ENCODE measurements around the gene CCDC87. TPM values are rescaled to one million over a fixed set of nuclear protein-coding genes. Genes with fewer than 3 reads are reported as not detected.

The CCDC87 gene
- total RNA-seq, 1 experiment from 2014 or later: 1.1 TPM

GRCh38 chr11:66625041-66625751 lies 32.3 kb upstream of the CCDC87 start:
- Histone ChIP-seq H3K56ac (ENCODE audit: insufficient read length, low read depth, low read length) (no peak overlapping the region), H2BK15ac (ENCODE audit: low read depth, low read length) (no peak overlapping the region), H2BK12ac (ENCODE audit: insufficient read length, low read depth, low read length) (no peak overlapping the region), H3K79me1 (ENCODE audit: insufficient read depth, low read depth, low read length, poor library complexity, severe bottlenecking) (peaks cover 12% of the 10 kb centered on the region), H3T11ph (ENCODE audit: low read length) (no peak overlapping the region), H2BK120ac (ENCODE audit: low read depth, low read length, poor library complexity, severe bottlenecking) (no peak overlapping the region), H2AK5ac (ENCODE audit: insufficient read length, low read length) (no peak overlapping the region), H3K79me2 (ENCODE audit: insufficient read depth, low read length) (peaks cover 72% of the 10 kb centered on the region; the same call in 1 of the 2 replicates), H4K20me1 (ENCODE audit: control insufficient read depth, insufficient read depth, insufficient read length) (peaks cover 4% of the 10 kb centered on the region), H3K23me2 (ENCODE audit: insufficient read length, low read depth, low read length, poor library complexity, severe bottlenecking) (no peaks in the 10 kb centered on the region), H4K91ac (ENCODE audit: insufficient read length, low read depth, low read length) (no peak overlapping the region), H3K4me1 (ENCODE audit: insufficient read depth, low read length) (no peaks in the 10 kb centered on the region), H3K9me3 (ENCODE audit: control insufficient read depth, low read depth, low read length) (no peaks in the 10 kb centered on the region), H3K14ac (ENCODE audit: insufficient read depth, low read length) (no peak overlapping the region), H3K4me2 (ENCODE audit: insufficient read depth, insufficient read length, low read length) (no peak overlapping the region), H3K4ac (ENCODE audit: low read depth, low read length) (no peak overlapping the region), H3K9ac (ENCODE audit: extremely low read depth, insufficient read length, low read length) (no peak overlapping the region), H3K18ac (ENCODE audit: insufficient read length, low read depth, low read length) (no peak overlapping the region), H2BK5ac (ENCODE audit: insufficient read length, low read length) (no peak overlapping the region), H3K27me3 (ENCODE audit: insufficient read depth, low read length) (no peaks in the 10 kb centered on the region), H3K23ac (ENCODE audit: insufficient read length, low read depth, low read length) (no peak overlapping the region), H2AFZ (ENCODE audit: low read length) (no peak overlapping the region), H4K5ac (ENCODE audit: insufficient read length, low read depth, low read length) (no peak overlapping the region), H3K27ac (ENCODE audit: insufficient read length, low read depth, low read length) (no peak overlapping the region), H2BK20ac (ENCODE audit: low read depth, low read length, poor library complexity, severe bottlenecking) (no peak overlapping the region), H4K8ac (replicated peaks; ENCODE audit: insufficient read length, low read depth, low read length) (no peak overlapping the region)
- DNase-seq: no peak
- no CpG with 5 or more reads among the region's 26 CpGs for WGBS (ENCODE audit: extremely low coverage, insufficient read length, low lambda C conversion rate)
- H3K27me3 Mint-ChIP-seq (ENCODE audit: low read depth): no peaks in the 10 kb centered on the region
- no peaks in the 10 kb centered on the region; a peak in 1 of 5 replicates for H3K9me3 Mint-ChIP-seq
- no peak overlapping the region for H3K4me3 Mint-ChIP-seq
- no peak for TF ChIP-seq CTCF (conservative IDR thresholded peaks at IDR 0.05)
- no peak overlapping the region; a peak in 1 of 7 replicates for H3K27ac Mint-ChIP-seq
- peaks cover 64 to 96% (median 86%) of the 10 kb centered on the region in 3 experiments for H3K36me3 Mint-ChIP-seq (ENCODE audit: insufficient read depth in 1 of 3, low read depth in 3 of 3)
- H3K4me1 Mint-ChIP-seq: peaks cover 14 to 17% of the 10 kb centered on the region in 2 experiments

All from H9 (cell line).